GM20431 (cell line): ENCODE data around the gene EYA4.

ENCODE experiments used
- in situ Hi-C: fragments of 300-500 bp; cut with MseI, MboI; formaldehyde crosslinking; loops from one replicate; pipeline ENCODE4 v1.15.0; 2020; ENCODE audit warnings: low sequenced_read_pairs; ENCODE audit not compliant: unreplicated experiment

EYA4 gene

DNA sequence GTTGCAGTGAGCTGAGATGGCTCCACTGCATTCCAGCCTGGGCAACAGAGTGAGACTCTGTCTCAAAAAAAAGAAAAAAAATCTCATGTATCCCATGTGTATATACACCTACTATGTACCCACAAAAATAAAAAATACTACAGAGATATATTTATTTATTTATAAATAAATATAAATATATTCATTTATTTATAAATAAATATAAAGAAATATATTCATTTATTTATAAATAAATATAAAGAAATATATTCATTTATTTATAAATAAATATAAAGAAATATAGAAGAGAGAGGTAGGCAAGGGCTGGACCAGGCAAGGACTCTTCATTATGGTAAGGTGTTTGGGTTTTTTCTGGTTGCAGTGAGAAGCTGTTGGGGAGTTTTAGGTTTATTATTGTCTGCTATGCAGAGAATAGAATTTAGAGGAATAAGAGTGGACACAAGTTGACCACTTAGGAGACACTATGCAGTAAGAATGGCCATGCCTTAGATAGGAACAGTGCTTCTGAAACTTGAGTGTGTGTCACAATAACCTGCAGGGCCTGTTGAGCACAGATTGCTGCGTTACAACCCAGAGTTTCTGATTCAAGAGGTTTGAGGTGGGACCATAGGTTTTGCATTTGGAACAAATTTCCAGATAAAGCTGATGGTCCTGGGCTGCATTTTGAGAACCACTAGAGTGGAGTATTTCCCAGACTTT is 254.2 kb downstream of the EYA4 start:
- in situ Hi-C loops = no loop called here

GRCh38 chr6:133499662-133500061 is 258.5 kb downstream of the EYA4 start:
- in situ Hi-C loops = no loop called here

DNA sequence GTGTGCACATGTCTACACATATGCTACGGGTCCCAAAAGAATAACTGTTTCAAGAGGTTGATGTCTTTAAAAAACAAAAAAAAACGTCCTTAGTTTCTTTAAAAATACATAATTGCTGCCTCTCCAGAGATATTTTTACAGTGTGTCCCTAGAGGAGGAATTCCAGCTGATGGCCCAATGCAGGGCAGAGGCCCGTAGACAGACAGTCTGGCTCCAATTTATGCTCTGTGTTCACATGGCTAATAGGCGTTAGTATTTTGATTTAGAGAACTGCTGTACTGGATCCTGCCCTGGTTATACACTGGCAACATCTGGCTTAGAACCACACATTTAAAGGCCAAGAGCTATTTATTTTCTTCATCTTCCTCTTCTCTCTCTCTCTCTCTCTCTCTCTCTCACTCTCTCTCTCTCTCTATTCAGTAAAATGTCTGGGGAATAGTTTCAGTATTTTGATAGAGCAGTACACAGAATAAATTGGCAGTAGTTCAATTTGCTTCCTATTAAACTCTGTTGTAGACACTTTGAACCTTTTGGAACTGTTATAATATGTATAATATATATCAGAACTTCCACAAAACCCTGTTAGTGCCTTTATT is 260.6 kb downstream of the EYA4 start:
- in situ Hi-C loops = no loop called here

GRCh38 chr6:133502441-133503335 is 261.5 kb downstream of the EYA4 start:
- in situ Hi-C loops = no loop called here

- in situ Hi-C loops = no loop called here
These were observed 262.2 kb downstream of the EYA4 start for GRCh38 chr6:133503336-133503729.

DNA sequence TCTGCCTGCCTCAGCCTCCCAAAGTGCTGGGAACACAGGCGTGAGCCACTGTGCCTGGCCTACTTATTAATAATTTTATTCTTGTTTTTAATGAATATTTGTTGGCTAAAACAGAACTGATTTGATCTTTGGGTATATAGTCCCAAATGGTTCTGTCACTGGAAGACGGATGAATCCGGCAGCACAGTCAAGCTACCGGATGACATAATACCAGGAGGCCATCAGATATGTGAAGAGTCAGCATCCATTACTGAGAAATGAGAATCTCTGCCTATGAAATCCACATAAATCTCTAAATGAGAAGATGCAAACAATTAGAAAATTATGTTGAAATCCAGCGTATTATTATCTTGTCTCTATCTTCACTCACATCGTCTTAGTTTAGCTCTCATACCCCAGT is 263.0 kb downstream of the EYA4 start:
- in situ Hi-C loops = no loop called here

- in situ Hi-C loops = no loop called here
These were observed 263.6 kb downstream of the EYA4 start for GRCh38 chr6:133504761-133505160.

GRCh38 chr6:133505681-133506080 is 264.5 kb downstream of the EYA4 start:
- in situ Hi-C loops = no loop called here

GRCh38 chr6:133512410-133513016 is 271.4 kb downstream of the EYA4 start:
- in situ Hi-C loops = no loop called here

DNA sequence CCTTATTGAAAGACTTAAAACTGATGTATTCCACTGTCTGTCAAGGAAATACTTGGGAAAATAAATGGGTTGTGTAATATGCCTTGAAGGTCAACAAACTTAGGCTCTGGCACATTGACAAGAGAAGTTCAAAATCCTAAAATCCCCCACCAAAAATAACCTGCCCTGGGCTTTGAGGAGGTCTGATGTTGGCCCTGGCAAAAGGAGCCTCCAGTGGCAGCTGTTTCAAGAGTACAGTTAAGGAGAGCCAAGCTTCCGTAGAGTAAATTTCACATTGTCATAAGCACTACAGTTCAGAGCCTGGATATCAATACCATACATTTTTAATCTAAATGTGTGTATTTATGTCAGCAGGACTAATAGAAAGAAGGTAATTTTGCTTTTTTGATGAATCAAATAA is 282.7 kb downstream of the EYA4 start:
- in situ Hi-C loops = no loop called here

GRCh38 chr6:133526436-133526835 is 285.3 kb downstream of the EYA4 start:
- in situ Hi-C loops = no loop called here

- in situ Hi-C loops = no loop called here
These were observed 287.4 kb downstream of the EYA4 start for GRCh38 chr6:133528566-133528965.

DNA sequence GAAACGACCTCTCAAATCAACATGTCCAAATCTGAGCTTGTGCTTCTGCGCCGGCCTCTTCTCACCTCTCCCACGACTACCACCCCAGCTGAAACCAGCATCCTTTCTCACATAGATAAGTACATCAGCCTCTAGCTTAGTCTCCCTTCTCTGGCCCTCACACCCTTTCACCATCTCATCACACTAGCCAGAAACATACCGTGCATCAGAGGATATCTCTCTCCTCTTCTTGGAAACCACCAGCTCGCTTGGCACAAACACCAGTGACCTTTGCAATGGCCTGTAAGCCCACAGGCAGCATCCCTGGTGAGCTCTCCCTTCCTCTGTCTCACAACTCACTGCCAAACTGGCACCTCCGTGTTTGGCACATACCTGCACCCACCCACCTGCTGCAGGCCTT is 291.8 kb downstream of the EYA4 start:
- in situ Hi-C loops = no loop called here

DNA sequence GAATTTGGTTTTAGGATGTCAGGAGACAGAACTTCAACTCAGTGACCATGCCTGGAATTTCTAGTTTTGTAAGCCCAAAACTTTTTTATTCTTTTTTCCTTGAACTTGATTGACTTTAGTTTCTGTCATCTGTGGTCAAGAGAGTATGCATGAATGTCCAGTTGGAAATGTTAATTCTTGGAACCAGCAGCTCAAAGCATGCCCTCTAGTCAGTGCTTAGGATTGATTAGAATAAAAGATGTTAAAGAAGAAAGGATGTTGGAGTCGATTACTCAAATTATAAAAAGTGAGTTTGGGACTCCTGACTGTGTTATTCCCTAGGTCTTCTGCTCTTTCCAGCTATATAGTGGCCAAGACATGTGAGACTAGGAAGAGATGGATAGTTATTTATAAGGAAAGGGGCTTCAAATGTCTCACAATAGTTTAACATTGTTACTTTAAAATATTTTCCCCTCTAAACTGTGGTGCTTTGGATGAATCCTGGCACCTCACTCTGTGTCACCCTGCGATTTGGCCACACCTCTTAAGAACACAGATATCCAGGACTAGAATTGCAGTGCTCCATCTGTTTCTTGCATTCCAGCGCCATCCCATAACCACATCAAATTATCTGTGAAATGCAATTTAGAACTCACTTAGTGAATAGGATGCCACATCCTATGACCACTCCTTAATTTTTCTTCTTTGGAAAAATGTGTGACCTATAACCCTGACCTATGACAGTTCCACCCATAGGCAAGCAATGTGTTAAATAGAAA is 298.5 kb downstream of the EYA4 start:
- in situ Hi-C loops = no loop called here

GRCh38 chr6:133540361-133540760 is 299.2 kb downstream of the EYA4 start:
- in situ Hi-C loops = no loop called here

DNA sequence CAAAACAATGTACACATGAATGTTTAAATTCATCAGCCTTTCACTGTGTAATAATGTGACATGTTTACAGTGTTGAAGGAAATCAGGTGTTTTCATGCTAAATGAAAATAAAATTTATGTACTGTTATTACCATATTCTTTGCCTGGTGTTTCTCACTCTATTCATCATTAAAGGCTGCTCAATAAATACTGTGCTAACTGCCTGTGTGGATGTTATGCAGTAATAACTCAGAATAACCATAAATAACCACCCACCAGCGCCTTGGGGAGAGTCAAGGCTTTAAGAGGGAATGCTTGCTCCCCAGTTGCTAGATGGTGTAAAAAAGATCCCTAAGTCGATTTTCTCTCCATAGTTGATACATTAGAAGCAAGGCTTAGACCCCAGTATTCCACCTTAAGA is 299.9 kb downstream of the EYA4 start:
- in situ Hi-C loops = no loop called here

GRCh38 chr6:133542056-133542821 is 301.1 kb downstream of the EYA4 start:
- in situ Hi-C loops = no loop called here

DNA sequence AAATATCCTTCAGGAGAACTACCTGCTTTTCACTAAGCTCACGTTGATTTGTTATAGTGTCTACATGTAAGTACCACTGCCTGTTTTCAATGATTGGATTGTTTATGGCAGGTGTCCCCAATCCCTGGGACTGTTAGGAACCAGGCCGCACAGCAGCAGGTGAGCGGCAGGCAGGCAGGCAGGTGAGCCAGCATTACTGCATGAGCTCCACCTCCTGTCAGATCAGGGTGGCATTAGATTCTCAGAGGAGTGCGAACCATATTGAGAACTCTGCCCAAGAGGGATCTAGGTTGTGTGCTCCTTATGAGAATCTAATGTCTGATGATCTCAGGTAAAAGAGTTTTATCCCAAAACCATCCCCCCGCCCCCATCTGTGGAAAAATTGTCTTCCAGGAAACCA is 303.3 kb downstream of the EYA4 start:
- in situ Hi-C loops = no loop called here

- in situ Hi-C loops = no loop called here
These were observed 304.9 kb downstream of the EYA4 start for GRCh38 chr6:133546098-133546497.
